ENCODE data around the gene C16orf89. TPM values are rescaled to one million over a fixed set of nuclear protein-coding genes. Genes with fewer than 3 reads are reported as not detected.
"Not testable (repeated sequence)": the region's sequence is repeated elsewhere in the genome, so short reads cannot be mapped to it uniquely, and the experiment has no call there.

The C16orf89 gene
- total RNA-seq, 1 experiment from 2014 or later = not detected

DNA sequence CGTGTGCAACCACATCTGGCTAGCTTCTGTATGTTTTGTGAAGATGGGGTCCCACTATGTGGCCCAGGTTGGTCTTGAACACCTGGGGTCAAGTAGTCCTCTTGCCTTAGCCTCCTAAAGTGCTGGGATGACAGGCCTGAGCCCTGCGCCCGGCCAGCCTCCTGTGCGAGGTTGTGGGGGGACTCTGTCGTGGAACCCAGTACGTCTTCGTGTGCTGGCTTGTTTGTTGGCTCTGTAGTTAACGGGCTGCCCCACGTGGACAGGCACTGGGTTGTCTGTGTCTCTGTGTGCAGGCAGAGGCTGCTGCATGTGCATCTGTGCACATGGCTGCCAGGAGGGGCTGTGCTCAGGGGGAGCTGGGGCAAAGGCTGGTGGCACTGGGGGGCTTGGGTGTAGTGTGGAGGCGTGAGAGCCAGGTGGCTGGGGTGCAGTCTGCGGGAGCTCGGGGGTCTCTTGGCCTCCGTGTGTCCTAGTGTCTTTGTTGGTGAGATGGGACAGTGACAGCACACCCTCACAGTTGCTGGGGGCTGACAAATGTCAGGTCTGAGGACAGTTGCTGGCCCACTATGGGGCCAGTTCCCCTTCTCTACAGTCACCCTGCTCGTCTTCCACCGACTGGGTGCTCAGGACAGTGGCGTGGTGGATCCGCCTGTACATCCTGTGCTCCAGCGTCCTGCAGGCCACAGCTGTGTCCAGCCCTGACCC lies 22.5 kb upstream of the C16orf89 start:
- DNase-seq (ENCODE audit: low read depth); in situ Hi-C loops (cut with HindIII; ENCODE audit: low pct_unique_long_range_greater_than_20kb, low sequenced_read_pairs): not testable (repeated sequence)

GRCh38 chr16:5085716-5086115 lies 20.0 kb upstream of the C16orf89 start:
- DNase-seq (ENCODE audit: low read depth); in situ Hi-C loops (cut with HindIII; ENCODE audit: low pct_unique_long_range_greater_than_20kb, low sequenced_read_pairs): not testable (repeated sequence)

- in situ Hi-C loops (cut with HindIII; ENCODE audit: low pct_unique_long_range_greater_than_20kb, low sequenced_read_pairs) = not testable (repeated sequence)
- DNase-seq (ENCODE audit: low read depth) = peak; percentile 27
Measured at GRCh38 chr16:5084802-5085201, 19.0 kb upstream of the C16orf89 start.

- in situ Hi-C loops (cut with HindIII; ENCODE audit: low pct_unique_long_range_greater_than_20kb, low sequenced_read_pairs); DNase-seq (ENCODE audit: low read depth): not testable (repeated sequence)
Measured at GRCh38 chr16:5084099-5084731, 18.5 kb upstream of the C16orf89 start.

GRCh38 chr16:5083646-5084045 lies 17.9 kb upstream of the C16orf89 start:
- DNase-seq (ENCODE audit: low read depth); in situ Hi-C loops (cut with HindIII; ENCODE audit: low pct_unique_long_range_greater_than_20kb, low sequenced_read_pairs): not testable (repeated sequence)

- in situ Hi-C loops (cut with HindIII; ENCODE audit: low pct_unique_long_range_greater_than_20kb, low sequenced_read_pairs); DNase-seq (ENCODE audit: low read depth): not testable (repeated sequence)
Measured at GRCh38 chr16:5080996-5081395, 15.2 kb upstream of the C16orf89 start.

GRCh38 chr16:5080461-5080860 lies 14.7 kb upstream of the C16orf89 start:
- DNase-seq (ENCODE audit: low read depth); in situ Hi-C loops (cut with HindIII; ENCODE audit: low pct_unique_long_range_greater_than_20kb, low sequenced_read_pairs): not testable (repeated sequence)

DNA sequence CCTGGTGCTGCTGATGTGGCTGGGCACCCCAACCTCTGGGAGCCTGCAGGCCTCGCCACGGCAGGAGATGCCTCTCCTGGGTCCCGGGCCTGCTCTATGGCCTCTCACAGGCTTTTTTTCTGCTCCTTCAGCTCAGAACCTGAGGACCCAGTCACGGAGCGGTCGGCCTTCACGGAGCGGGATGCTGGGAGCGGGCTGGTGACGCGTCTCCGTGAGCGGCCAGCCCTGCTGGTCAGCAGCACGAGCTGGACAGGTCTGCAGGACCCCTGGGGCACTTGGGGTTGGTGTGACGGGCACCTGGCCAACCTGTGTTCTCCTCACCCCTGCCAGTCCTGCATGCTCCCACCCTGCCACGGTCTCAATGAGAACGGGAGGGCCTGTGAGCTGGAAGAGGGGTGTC lies 12.9 kb upstream of the C16orf89 start:
- in situ Hi-C loops (cut with HindIII; ENCODE audit: low pct_unique_long_range_greater_than_20kb, low sequenced_read_pairs) = no loop called here
- no peak for DNase-seq (ENCODE audit: low read depth)

- in situ Hi-C loops (cut with HindIII; ENCODE audit: low pct_unique_long_range_greater_than_20kb, low sequenced_read_pairs) = no loop called here
Measured at GRCh38 chr16:5077304-5077703, 11.5 kb upstream of the C16orf89 start.

GRCh38 chr16:5075637-5076036 lies 9.9 kb upstream of the C16orf89 start:
- in situ Hi-C loops (cut with HindIII; ENCODE audit: low pct_unique_long_range_greater_than_20kb, low sequenced_read_pairs) = no loop called here
- no peak for DNase-seq (ENCODE audit: low read depth)

More at GRCh38 chr16:5077304-5077703, 11.5 kb upstream of the C16orf89 start:
- DNase-seq (ENCODE audit: low read depth) = no peak

- DNase-seq (ENCODE audit: low read depth); in situ Hi-C loops (cut with HindIII; ENCODE audit: low pct_unique_long_range_greater_than_20kb, low sequenced_read_pairs): not testable (repeated sequence)
Measured at GRCh38 chr16:5073771-5074170, 8.0 kb upstream of the C16orf89 start.

DNA sequence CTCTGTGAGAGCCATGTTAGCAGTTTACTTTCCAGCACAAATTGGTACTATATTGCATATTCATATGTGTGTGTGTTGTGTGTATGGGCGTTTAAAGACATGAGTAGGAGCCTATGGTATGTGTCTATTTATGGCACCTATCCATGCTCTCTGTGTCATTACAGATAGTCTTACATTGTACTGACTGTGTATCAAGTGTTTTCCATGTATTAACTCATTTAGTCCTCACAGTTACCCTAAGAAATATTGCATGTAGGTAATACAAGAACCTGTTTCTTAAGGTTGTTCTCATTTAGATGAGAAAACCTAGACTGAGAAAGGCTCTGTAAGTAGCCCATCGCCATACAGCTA lies 7.5 kb upstream of the C16orf89 start:
- in situ Hi-C loops (cut with HindIII; ENCODE audit: low pct_unique_long_range_greater_than_20kb, low sequenced_read_pairs) = no loop called here
- no peak for DNase-seq (ENCODE audit: low read depth)

- in situ Hi-C loops (cut with HindIII; ENCODE audit: low pct_unique_long_range_greater_than_20kb, low sequenced_read_pairs) = no loop called here
Measured at GRCh38 chr16:5072334-5073278, 6.8 kb upstream of the C16orf89 start.

DNA sequence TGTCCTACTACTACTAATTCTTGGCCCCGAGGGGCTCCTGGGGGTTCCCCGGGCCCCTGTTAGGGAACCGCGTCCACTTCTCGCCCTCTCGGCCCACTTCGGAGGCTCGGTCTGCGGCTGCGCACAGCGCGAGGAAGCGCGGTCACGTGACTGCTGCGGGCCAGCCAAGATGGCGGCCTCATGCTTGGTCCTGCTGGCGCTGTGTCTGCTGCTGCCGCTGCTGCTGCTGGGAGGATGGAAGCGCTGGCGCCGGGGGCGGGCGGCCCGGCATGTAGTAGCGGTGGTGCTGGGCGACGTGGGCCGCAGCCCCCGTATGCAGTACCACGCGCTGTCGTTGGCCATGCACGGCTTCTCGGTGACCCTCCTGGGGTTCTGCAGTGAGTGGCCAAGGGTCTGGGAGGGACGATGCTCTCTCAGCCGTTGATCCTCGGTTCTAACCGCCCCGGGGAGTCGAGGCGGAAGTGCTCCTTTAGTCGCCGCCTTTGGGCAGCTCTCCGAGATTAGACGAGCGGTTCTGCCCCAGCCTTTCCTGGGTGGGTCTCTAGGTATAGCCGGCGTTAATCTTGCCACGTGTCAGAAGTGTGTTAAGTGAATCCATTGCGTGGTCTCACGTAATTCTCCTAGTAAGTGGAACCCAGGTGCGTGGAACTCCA lies 6.1 kb upstream of the C16orf89 start, which contains the start of gene ALG1:
Gene ALG1, plus strand, starts transcription at position 163 of the 653 bp plus-strand sequence. Its CDS starts 7 bp downstream, at position 170.
- in situ Hi-C loops (cut with HindIII; ENCODE audit: low pct_unique_long_range_greater_than_20kb, low sequenced_read_pairs) = no loop called here
- DNase-seq (ENCODE audit: low read depth) = peak; percentile 83

More at GRCh38 chr16:5072334-5073278, 6.8 kb upstream of the C16orf89 start:
- DNase-seq (ENCODE audit: low read depth) = no peak

GRCh38 chr16:5071341-5071680 lies 5.6 kb upstream of the C16orf89 start:
- no peak for DNase-seq (ENCODE audit: low read depth)
- in situ Hi-C loops (cut with HindIII; ENCODE audit: low pct_unique_long_range_greater_than_20kb, low sequenced_read_pairs) = no loop called here

DNA sequence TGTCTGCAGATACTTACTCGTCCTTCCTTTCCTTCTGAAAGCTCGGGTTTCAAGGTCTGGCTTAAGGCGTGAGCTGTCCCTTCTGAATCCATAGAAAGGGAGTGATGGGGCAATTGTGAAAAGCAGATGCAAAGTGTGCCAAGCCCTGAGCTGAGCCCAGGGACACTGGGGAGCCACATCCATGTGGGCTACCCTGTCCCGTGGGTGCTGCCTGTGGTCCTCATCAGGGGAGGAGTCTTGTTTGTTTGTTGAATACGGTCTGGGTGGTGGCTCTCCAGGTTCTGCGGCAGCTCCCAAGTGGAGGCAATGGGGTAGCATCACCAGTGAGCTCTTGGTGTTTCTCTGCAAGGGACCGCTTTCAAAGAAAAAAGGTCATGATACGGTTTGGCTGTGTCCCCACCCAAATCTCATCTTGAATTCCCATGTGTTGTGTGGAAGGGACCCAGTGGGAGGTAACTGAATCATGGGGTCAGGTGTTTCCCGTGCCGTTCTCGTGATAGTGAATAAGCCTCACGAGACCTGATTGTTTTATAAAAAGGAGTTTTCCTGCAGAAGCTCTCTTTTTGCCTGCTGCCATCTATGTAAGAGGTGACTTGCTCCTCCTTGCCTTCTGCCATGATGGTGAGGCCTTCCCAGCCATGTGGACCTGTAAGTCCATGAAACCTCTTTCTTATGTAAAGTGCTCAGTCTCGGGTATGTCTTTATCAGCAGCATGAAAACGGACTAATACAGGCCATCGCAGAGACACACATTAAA lies 4.9 kb upstream of the C16orf89 start:
- in situ Hi-C loops (cut with HindIII; ENCODE audit: low pct_unique_long_range_greater_than_20kb, low sequenced_read_pairs) = no loop called here
- DNase-seq (ENCODE audit: low read depth) = no peak

DNA sequence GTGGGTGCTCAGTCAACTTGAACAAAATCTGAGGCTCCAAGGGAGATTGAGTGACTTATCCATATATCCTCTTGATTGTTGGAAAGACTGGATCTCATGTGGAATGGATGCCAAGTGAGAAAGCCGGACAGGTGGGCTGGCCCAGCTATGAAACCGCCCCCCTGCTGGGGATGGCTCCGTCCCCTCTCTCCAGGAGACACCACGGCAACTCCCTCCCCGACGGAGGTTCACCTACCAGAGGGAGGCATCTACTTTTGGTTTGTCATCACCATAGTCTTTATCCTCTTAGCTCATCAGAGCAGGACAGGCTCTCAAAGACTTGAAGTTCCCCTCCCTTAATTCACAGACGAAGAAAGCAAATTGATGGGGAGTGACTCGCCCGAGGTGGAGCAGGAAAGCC lies 4.1 kb upstream of the C16orf89 start:
- DNase-seq (ENCODE audit: low read depth) = no peak
- in situ Hi-C loops (cut with HindIII; ENCODE audit: low pct_unique_long_range_greater_than_20kb, low sequenced_read_pairs) = no loop called here

DNA sequence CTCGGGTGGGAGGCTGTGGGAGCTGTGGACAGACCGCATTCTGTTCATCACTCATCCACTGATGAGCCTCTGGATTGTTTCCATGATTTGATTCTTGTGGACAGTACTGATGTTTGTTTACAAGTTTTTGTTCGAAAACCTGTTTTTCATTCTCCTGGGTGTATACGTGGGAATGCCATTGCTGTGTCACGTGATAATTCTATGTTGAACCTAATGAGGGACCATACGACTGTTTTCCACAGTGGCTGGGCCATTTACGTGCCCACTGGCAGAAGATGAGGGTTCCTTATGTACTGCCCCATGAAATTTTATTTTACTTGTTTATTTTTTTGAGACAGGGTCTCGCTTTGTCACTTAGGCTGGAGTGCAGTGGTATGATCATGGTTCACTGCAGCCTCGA lies 3.3 kb upstream of the C16orf89 start:
- in situ Hi-C loops (cut with HindIII; ENCODE audit: low pct_unique_long_range_greater_than_20kb, low sequenced_read_pairs) = no loop called here
- DNase-seq (ENCODE audit: low read depth) = no peak
